ENCODE results near the gene EEF1AKMT2.
A peak's percentile ranks its signal among the peaks of the same experiment; 100 is the strongest.

EEF1AKMT2 gene

GRCh38 chr10:124709861-124710260 is 81.8 kb downstream of the EEF1AKMT2 start:
- H3K27ac ChIP-seq = no peak overlapping the region
- no peak for TF ChIP-seq ZFX (IDR thresholded peaks at IDR 0.05)
- TF ChIP-seq, protein P1, sequence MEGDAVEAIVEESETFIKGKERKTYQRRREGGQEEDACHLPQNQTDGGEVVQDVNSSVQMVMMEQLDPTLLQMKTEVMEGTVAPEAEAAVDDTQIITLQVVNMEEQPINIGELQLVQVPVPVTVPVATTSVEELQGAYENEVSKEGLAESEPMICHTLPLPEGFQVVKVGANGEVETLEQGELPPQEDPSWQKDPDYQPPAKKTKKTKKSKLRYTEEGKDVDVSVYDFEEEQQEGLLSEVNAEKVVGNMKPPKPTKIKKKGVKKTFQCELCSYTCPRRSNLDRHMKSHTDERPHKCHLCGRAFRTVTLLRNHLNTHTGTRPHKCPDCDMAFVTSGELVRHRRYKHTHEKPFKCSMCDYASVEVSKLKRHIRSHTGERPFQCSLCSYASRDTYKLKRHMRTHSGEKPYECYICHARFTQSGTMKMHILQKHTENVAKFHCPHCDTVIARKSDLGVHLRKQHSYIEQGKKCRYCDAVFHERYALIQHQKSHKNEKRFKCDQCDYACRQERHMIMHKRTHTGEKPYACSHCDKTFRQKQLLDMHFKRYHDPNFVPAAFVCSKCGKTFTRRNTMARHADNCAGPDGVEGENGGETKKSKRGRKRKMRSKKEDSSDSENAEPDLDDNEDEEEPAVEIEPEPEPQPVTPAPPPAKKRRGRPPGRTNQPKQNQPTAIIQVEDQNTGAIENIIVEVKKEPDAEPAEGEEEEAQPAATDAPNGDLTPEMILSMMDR (conservative IDR thresholded peaks at IDR 0.05) = no peak

- TF ChIP-seq, protein P1 (conservative IDR thresholded peaks at IDR 0.05) = no peak
- TF ChIP-seq ZFX (IDR thresholded peaks at IDR 0.05) = no peak
- H3K27ac ChIP-seq = peak overlapping the region; percentile 22
Measured at GRCh38 chr10:124708922-124709520, 82.7 kb downstream of the EEF1AKMT2 start.

DNA sequence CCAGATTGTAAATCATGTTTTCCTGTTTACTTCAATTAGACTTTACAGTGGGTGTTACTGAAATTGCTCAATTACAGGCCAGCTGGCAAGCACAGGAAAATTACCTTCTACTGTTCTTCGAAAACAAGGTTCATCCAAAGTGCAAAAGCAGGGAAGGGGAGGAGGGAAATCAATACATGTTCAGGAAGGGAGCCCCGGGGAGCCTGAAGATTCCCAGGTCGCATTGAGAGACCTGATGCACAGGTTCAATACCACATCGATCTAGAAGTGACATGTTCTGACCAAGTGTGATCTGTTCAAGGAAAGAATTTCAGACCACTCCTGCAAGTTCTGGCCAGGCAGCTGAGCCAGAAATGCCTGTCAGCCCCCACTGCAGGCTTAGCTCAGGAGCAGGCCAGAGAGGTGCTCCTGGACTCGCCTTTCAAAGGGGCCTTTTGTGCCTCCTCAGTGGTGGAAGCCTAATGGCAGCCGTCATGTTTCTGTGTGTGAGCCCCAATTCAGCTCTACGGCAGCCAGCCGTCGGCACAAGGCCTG is 83.4 kb downstream of the EEF1AKMT2 start:
- H3K27ac ChIP-seq = peak overlapping the region; percentile 22
- TF ChIP-seq ZFX (IDR thresholded peaks at IDR 0.05) = no peak
- TF ChIP-seq, protein P1 (conservative IDR thresholded peaks at IDR 0.05) = no peak
